GM12874 (cell line): ENCODE results near the gene NPVF.

ENCODE experiments used
- TF ChIP-seq, protein P1 (sequence below): IDR thresholded peaks from 2 replicates; pipeline ENCODE4 v1.5.1; 2011; ENCODE audit warnings: low read depth, mild to moderate bottlenecking, control low read depth, low read length, moderate library complexity; ENCODE audit not compliant: insufficient read depth

Gene NPVF

GRCh38 chr7:25256333-25256819 is 28.1 kb upstream of the NPVF start:
- TF ChIP-seq, protein P1, sequence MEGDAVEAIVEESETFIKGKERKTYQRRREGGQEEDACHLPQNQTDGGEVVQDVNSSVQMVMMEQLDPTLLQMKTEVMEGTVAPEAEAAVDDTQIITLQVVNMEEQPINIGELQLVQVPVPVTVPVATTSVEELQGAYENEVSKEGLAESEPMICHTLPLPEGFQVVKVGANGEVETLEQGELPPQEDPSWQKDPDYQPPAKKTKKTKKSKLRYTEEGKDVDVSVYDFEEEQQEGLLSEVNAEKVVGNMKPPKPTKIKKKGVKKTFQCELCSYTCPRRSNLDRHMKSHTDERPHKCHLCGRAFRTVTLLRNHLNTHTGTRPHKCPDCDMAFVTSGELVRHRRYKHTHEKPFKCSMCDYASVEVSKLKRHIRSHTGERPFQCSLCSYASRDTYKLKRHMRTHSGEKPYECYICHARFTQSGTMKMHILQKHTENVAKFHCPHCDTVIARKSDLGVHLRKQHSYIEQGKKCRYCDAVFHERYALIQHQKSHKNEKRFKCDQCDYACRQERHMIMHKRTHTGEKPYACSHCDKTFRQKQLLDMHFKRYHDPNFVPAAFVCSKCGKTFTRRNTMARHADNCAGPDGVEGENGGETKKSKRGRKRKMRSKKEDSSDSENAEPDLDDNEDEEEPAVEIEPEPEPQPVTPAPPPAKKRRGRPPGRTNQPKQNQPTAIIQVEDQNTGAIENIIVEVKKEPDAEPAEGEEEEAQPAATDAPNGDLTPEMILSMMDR: no peak

GRCh38 chr7:25255611-25256332 is 27.5 kb upstream of the NPVF start:
- TF ChIP-seq, protein P1: no peak

- TF ChIP-seq, protein P1: no peak
Observed at GRCh38 chr7:25254604-25255003, 26.3 kb upstream of the NPVF start.

- TF ChIP-seq, protein P1: no peak
Observed at GRCh38 chr7:25253714-25254113, 25.4 kb upstream of the NPVF start.

GRCh38 chr7:25250386-25250785 is 22.1 kb upstream of the NPVF start:
- TF ChIP-seq, protein P1: no peak

- TF ChIP-seq, protein P1: no peak
Observed at GRCh38 chr7:25249772-25250171, 21.5 kb upstream of the NPVF start.

GRCh38 chr7:25246306-25246705 is 18.0 kb upstream of the NPVF start:
- TF ChIP-seq, protein P1: no peak
